HepG2 (cell line): Measurements from ENCODE around the gene PRKCE. TPM values are rescaled to one million over a fixed set of nuclear protein-coding genes. Genes with fewer than 3 reads are reported as not detected.
A peak's percentile ranks its signal among the peaks of the same experiment; 100 is the strongest.

ENCODE experiments used
- CREB1 ChIP-seq, 2 experiments: fragments of 450-650 bp in 1 of 2; IDR thresholded peaks; 2 replicates each; pipeline ENCODE4 v1.6.1; 2016 to 2017; ENCODE audit warnings: control low read depth in 1 of 2, mild to moderate bottlenecking in 1 of 2, missing compliant biosample characterization in 1 of 2, missing genetic modification characterization in 1 of 2
- DNMT1 ChIP-seq: sonication (generic); formaldehyde crosslinking; IDR thresholded peaks from 2 replicates; pipeline ENCODE4 v1.5.1; 2020; ENCODE audit warnings: mild to moderate bottlenecking, missing genetic modification reagents
- DR1 ChIP-seq: sonication (generic); formaldehyde crosslinking; IDR thresholded peaks from 2 replicates; pipeline ENCODE4 v1.8.0; 2021; ENCODE audit warnings: mild to moderate bottlenecking, missing genetic modification reagents, inconsistent platforms
- FLYWCH1 ChIP-seq: sonication (generic); formaldehyde crosslinking; IDR thresholded peaks from 2 replicates; pipeline ENCODE4 v1.8.1; 2023; ENCODE audit warnings: mild to moderate bottlenecking, missing genetic modification reagents
- GATA4 ChIP-seq: sonication (generic); IDR thresholded peaks from 2 replicates; pipeline ENCODE4 v1.6.1; 2016; ENCODE audit warnings: antibody characterized with exemption, low read depth, borderline replicate concordance
- HIC2 ChIP-seq: sonication (generic); formaldehyde crosslinking; IDR thresholded peaks from 2 replicates; pipeline ENCODE4 v1.9.0; 2022; ENCODE audit warnings: low read depth, missing genetic modification reagents
- HNRNPK ChIP-seq: fragments of 200-400 bp; formaldehyde crosslinking; IDR thresholded peaks from 2 replicates; pipeline ENCODE4 v1.6.1; 2018; ENCODE audit warnings: low read length, low read depth, moderate library complexity, mild to moderate bottlenecking; ENCODE audit not compliant: poor library complexity, severe bottlenecking
- MTERF4 ChIP-seq: sonication (generic); formaldehyde crosslinking; IDR thresholded peaks from 2 replicates; pipeline ENCODE4 v1.8.0; 2023; ENCODE audit warnings: mild to moderate bottlenecking, missing genetic modification reagents
- RBM39 ChIP-seq: fragments of 200-400 bp; formaldehyde crosslinking; IDR thresholded peaks from one replicate; pipeline ENCODE4 v1.6.1; 2018; ENCODE audit warnings: antibody characterized with exemption, mild to moderate bottlenecking, low read depth, low read length; ENCODE audit not compliant: poor library complexity, severe bottlenecking
- TBX2 ChIP-seq: sonication (generic); formaldehyde crosslinking; IDR thresholded peaks from 2 replicates; pipeline ENCODE4 v1.5.0; 2020; ENCODE audit warnings: missing genetic modification reagents, mild to moderate bottlenecking, borderline replicate concordance
- TRIM24 ChIP-seq: sonication (generic); formaldehyde crosslinking; IDR thresholded peaks from 2 replicates; pipeline ENCODE4 v1.8.0; 2022; ENCODE audit warnings: mild to moderate bottlenecking, missing genetic modification reagents
- ZNF124 ChIP-seq: sonication (generic); formaldehyde crosslinking; IDR thresholded peaks from 2 replicates; pipeline ENCODE4 v1.4.0; 2020; ENCODE audit warnings: missing genetic modification reagents
- ZNF256 ChIP-seq: sonication (generic); formaldehyde crosslinking; conservative IDR thresholded peaks from 2 replicates; pipeline ENCODE4 v1.4.0; 2020; ENCODE audit warnings: missing genetic modification reagents
- ZNF83 ChIP-seq: sonication (generic); formaldehyde crosslinking; IDR thresholded peaks from 2 replicates; pipeline ENCODE4 v1.4.0; 2020; ENCODE audit warnings: missing genetic modification reagents, mild to moderate bottlenecking, borderline replicate concordance
- polyA plus RNA-seq, 8 experiments: library from polyadenylated mRNA; depleted of rRNA in 3 of 8; stranded (reverse) in 7 of 8; unstranded in 1 of 8; fragments of >200 nt; fragmentation: Illumina TruSeq in 4 of 8; extraction: Trizol in 4 of 8; gene quantifications; 2 replicates each; pipeline versions ENCODE4 v1.2.1 to v1.2.3, GENCODE V29; 2011 to 2016; ENCODE audit warnings: low read depth in 4 of 8, missing spikeins in 1 of 8, mixed read lengths in 1 of 8; ENCODE audit not compliant: insufficient read depth in 1 of 8
- total RNA-seq, 5 experiments: library from RNA; depleted of rRNA; stranded (reverse); fragments of >200 nt; fragmentation: Illumina TruSeq; extraction: Trizol; gene quantifications; 2 replicates each; pipeline ENCODE4 v1.2.3, GENCODE V29; 2016; ENCODE audit warnings: low read depth in 1 of 5
- TF ChIP-seq, protein P1 (sequence below): sonication (generic); formaldehyde crosslinking; IDR thresholded peaks from 2 replicates; pipeline ENCODE4 v1.4.0; 2020; ENCODE audit warnings: missing genetic modification reagents, mild to moderate bottlenecking, borderline replicate concordance
- TF ChIP-seq, protein P2 (sequence below): sonication (generic); formaldehyde crosslinking; IDR thresholded peaks from 2 replicates; pipeline ENCODE4 v1.5.0; 2020; ENCODE audit warnings: missing genetic modification reagents
- TF ChIP-seq, protein P3 (sequence below): sonication (generic); formaldehyde crosslinking; IDR thresholded peaks from 2 replicates; pipeline ENCODE4 v1.4.0; 2020; ENCODE audit warnings: missing genetic modification reagents

Gene PRKCE
- total and polyA plus RNA-seq, 2 of the 13 experiments (the other 11 are each of a cell fraction or from before 2014, with no cell fraction given) = 1.0 to 3.9 TPM

- TF ChIP-seq ZNF256 (no peak), RBM39 (no peak), HIC2 (no peak), GATA4 (no peak), ZNF124 (CRISPR knock-in tag) (no peak), FLYWCH1 (no peak), TBX2 (CRISPR knock-in tag) (peak; percentile 40; the same call in 1 of the 2 replicates), TRIM24 (no peak), DNMT1 (CRISPR knock-in tag) (no peak), DR1 (no peak), CREB1 (IDR thresholded peaks at IDR 0.05) (no peak), CREB1 (CRISPR knock-in tag; IDR thresholded peaks at IDR 0.05) (peak; percentile 16; the same call in 1 of the 2 replicates), ZNF83 (CRISPR knock-in tag) (0 out of 2 replicates have a peak, but pooled peaks have one; percentile 43), MTERF4 (CRISPR knock-in tag) (no peak), HNRNPK (no peak)
- TF ChIP-seq, protein P1, sequence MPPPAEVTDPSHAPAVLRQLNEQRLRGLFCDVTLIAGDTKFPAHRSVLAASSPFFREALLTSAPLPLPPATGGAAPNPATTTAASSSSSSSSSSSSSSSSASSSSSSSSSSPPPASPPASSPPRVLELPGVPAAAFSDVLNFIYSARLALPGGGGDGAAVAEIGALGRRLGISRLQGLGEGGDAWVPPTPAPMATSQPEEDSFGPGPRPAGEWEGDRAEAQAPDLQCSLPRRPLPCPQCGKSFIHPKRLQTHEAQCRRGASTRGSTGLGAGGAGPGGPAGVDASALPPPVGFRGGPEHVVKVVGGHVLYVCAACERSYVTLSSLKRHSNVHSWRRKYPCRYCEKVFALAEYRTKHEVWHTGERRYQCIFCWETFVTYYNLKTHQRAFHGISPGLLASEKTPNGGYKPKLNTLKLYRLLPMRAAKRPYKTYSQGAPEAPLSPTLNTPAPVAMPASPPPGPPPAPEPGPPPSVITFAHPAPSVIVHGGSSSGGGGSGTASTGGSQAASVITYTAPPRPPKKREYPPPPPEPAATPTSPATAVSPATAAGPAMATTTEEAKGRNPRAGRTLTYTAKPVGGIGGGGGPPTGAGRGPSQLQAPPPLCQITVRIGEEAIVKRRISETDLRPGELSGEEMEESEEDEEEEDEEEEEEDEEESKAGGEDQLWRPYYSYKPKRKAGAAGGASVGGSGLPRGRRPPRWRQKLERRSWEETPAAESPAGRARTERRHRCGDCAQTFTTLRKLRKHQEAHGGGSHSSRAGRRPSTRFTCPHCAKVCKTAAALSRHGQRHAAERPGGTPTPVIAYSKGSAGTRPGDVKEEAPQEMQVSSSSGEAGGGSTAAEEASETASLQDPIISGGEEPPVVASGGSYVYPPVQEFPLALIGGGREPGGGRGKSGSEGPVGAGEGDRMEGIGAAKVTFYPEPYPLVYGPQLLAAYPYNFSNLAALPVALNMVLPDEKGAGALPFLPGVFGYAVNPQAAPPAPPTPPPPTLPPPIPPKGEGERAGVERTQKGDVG = no peak
- TF ChIP-seq, protein P2, sequence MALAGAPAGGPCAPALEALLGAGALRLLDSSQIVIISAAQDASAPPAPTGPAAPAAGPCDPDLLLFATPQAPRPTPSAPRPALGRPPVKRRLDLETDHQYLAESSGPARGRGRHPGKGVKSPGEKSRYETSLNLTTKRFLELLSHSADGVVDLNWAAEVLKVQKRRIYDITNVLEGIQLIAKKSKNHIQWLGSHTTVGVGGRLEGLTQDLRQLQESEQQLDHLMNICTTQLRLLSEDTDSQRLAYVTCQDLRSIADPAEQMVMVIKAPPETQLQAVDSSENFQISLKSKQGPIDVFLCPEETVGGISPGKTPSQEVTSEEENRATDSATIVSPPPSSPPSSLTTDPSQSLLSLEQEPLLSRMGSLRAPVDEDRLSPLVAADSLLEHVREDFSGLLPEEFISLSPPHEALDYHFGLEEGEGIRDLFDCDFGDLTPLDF (CRISPR knock-in tag) = no peak
- TF ChIP-seq, protein P3, sequence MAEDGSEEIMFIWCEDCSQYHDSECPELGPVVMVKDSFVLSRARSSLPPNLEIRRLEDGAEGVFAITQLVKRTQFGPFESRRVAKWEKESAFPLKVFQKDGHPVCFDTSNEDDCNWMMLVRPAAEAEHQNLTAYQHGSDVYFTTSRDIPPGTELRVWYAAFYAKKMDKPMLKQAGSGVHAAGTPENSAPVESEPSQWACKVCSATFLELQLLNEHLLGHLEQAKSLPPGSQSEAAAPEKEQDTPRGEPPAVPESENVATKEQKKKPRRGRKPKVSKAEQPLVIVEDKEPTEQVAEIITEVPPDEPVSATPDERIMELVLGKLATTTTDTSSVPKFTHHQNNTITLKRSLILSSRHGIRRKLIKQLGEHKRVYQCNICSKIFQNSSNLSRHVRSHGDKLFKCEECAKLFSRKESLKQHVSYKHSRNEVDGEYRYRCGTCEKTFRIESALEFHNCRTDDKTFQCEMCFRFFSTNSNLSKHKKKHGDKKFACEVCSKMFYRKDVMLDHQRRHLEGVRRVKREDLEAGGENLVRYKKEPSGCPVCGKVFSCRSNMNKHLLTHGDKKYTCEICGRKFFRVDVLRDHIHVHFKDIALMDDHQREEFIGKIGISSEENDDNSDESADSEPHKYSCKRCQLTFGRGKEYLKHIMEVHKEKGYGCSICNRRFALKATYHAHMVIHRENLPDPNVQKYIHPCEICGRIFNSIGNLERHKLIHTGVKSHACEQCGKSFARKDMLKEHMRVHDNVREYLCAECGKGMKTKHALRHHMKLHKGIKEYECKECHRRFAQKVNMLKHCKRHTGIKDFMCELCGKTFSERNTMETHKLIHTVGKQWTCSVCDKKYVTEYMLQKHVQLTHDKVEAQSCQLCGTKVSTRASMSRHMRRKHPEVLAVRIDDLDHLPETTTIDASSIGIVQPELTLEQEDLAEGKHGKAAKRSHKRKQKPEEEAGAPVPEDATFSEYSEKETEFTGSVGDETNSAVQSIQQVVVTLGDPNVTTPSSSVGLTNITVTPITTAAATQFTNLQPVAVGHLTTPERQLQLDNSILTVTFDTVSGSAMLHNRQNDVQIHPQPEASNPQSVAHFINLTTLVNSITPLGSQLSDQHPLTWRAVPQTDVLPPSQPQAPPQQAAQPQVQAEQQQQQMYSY (CRISPR knock-in tag) = no peak
Observed at GRCh38 chr2:45610281-45611019, 41.0 kb upstream of the PRKCE start (continued).
